IPS-15b (cell line): Measurements from ENCODE around the gene SHMT2.

ENCODE experiments used
- H3K27me3 ChIP-seq: one replicate; pipeline ENCODE4 v1.6.1; 2013; ENCODE audit warnings: low read length; ENCODE audit not compliant: control insufficient read depth, insufficient read depth
- H3K36me3 ChIP-seq: one replicate; pipeline ENCODE4 v1.6.1; 2013; ENCODE audit warnings: low read length; ENCODE audit not compliant: control insufficient read depth, insufficient read depth
- H3K4me1 ChIP-seq: one replicate; pipeline ENCODE4 v1.6.1; 2013; ENCODE audit warnings: mild to moderate bottlenecking, low read length; ENCODE audit not compliant: control insufficient read depth, insufficient read depth
- H3K4me3 ChIP-seq: one replicate; pipeline ENCODE4 v1.5.1; 2013; ENCODE audit warnings: low read depth, low read length
- H3K9ac ChIP-seq: one replicate; pipeline ENCODE4 v1.6.1; 2013; ENCODE audit warnings: low read depth, mild to moderate bottlenecking, low read length
- H3K9me3 ChIP-seq: one replicate; pipeline ENCODE4 v1.6.1; 2013; ENCODE audit warnings: mild to moderate bottlenecking, low read length; ENCODE audit not compliant: control insufficient read depth, insufficient read depth

Gene SHMT2

DNA sequence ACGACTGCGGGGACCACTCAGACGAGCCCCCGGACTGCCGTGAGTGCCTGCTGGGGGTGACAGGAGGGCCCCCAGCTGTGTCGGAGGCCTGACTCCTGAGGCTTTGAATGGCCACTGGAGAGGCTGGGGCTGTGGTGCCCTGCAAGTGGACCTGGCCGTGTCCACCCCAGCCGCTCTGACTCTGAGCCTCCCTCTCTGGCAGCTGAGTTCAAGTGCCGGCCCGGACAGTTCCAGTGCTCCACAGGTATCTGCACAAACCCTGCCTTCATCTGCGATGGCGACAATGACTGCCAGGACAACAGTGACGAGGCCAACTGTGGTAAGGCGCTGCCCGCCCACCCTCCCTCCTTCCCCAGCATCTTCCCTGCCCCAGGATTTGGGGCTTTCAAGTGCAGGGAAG is 29.0 kb upstream of the SHMT2 start:
- Histone ChIP-seq H3K4me1 (no peaks in the 10 kb centered on the region), H3K9ac (no peak overlapping the region), H3K9me3 (no peaks in the 10 kb centered on the region), H3K27me3 (no peaks in the 10 kb centered on the region), H3K36me3 (peaks cover 96% of the 10 kb centered on the region), H3K4me3 (no peak overlapping the region)

DNA sequence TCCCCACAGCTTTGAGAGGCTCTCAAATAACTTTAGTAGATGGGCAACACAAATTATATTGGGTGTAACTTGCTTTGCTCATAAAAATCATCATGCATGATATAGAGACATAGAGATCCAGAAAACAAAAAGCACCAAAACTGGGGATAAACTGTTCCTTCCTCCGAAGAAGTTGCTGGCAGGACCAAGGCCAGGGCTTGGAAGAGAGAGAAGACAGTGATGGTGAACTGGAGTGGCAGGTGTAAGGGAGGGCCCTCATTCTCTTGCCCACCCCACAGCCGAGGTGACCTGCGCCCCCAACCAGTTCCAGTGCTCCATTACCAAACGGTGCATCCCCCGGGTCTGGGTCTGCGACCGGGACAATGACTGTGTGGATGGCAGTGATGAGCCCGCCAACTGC is 28.3 kb upstream of the SHMT2 start:
- H3K9ac ChIP-seq = no peak overlapping the region
- no peaks in the 10 kb centered on the region for H3K9me3 ChIP-seq
- no peak overlapping the region for H3K4me3 ChIP-seq
- H3K4me1 ChIP-seq = no peaks in the 10 kb centered on the region
- no peaks in the 10 kb centered on the region for H3K27me3 ChIP-seq
- peaks cover 96% of the 10 kb centered on the region for H3K36me3 ChIP-seq

DNA sequence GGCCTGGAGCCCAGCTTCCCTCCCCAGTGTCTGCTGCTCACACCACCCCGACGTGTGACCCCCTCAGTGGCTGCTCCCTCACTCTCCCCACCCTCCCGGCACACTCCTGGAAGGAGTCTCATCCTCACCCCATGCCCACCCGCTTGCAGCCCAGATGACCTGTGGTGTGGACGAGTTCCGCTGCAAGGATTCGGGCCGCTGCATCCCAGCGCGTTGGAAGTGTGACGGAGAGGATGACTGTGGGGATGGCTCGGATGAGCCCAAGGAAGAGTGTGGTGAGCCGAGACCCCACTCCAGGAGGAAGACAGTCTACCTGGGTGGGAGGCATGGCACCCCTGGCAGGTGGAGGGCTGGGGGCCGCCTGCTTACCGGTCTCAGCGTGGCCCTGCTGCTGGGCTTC is 27.9 kb upstream of the SHMT2 start:
- peaks cover 96% of the 10 kb centered on the region for H3K36me3 ChIP-seq

DNA sequence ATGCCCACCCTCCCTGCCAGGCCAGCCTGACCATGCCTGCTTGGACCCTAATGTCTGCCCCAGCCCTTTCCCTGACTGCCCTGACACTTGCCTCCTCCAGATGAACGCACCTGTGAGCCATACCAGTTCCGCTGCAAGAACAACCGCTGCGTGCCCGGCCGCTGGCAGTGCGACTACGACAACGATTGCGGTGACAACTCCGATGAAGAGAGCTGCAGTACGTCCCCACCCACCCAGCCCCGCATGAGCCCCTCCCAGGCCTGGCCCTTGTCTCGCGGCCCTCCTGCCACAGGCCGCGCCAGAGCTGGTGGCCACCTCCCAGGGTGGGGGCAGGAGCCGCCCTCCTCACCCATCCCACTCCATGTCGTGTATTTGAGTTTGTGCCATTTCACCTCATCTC is 27.2 kb upstream of the SHMT2 start:
- Histone ChIP-seq H3K9me3 (no peaks in the 10 kb centered on the region), H3K4me3 (no peak overlapping the region), H3K36me3 (peaks cover 90% of the 10 kb centered on the region), H3K9ac (no peak overlapping the region), H3K27me3 (no peaks in the 10 kb centered on the region), H3K4me1 (no peaks in the 10 kb centered on the region)

More for the DNA sequence above, 27.9 kb upstream of the SHMT2 start:
- Histone ChIP-seq H3K4me3 (no peak overlapping the region), H3K9ac (no peak overlapping the region), H3K9me3 (no peaks in the 10 kb centered on the region), H3K27me3 (no peaks in the 10 kb centered on the region), H3K4me1 (no peaks in the 10 kb centered on the region)

DNA sequence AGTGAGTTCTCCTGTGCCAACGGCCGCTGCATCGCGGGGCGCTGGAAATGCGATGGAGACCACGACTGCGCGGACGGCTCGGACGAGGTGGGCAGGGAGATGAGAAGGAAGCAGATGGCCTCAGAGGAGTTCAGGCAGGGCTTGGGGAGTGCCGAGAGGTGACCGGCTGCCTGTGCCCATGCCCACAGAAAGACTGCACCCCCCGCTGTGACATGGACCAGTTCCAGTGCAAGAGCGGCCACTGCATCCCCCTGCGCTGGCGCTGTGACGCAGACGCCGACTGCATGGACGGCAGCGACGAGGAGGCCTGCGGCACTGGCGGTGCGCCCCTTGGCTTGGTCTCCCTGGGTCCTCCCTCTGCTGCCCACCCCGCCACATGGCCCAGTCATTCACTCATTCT is 26.3 kb upstream of the SHMT2 start:
- Histone ChIP-seq H3K36me3 (peaks cover 90% of the 10 kb centered on the region), H3K9ac (no peak overlapping the region)

DNA sequence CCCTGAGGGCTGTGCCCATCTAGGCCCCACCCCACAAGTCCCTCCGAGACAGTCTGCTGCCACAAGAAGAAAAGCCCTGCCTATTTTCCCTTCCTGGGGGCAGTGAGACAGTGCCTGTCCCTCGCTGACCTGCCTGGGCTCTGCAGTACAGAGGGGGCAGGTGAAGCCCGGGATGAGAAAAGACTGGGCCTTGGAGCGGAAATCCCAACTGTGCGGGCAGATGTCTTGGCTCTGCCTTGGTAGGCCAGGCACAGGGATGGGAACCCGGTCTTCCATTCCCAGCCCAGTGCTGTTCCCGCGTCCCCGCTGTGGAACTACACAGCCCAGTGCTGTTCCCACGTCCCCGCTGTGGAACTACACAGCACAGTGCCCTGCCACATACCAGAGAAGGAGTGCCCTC is 25.7 kb upstream of the SHMT2 start:
- Histone ChIP-seq H3K36me3 (peaks cover 89% of the 10 kb centered on the region), H3K9me3 (no peaks in the 10 kb centered on the region), H3K27me3 (no peaks in the 10 kb centered on the region), H3K4me1 (no peaks in the 10 kb centered on the region), H3K4me3 (no peak overlapping the region), H3K9ac (no peak overlapping the region)

More for the DNA sequence above, 26.3 kb upstream of the SHMT2 start:
- Histone ChIP-seq H3K9me3 (no peaks in the 10 kb centered on the region), H3K4me3 (no peak overlapping the region), H3K4me1 (no peaks in the 10 kb centered on the region), H3K27me3 (no peaks in the 10 kb centered on the region)

DNA sequence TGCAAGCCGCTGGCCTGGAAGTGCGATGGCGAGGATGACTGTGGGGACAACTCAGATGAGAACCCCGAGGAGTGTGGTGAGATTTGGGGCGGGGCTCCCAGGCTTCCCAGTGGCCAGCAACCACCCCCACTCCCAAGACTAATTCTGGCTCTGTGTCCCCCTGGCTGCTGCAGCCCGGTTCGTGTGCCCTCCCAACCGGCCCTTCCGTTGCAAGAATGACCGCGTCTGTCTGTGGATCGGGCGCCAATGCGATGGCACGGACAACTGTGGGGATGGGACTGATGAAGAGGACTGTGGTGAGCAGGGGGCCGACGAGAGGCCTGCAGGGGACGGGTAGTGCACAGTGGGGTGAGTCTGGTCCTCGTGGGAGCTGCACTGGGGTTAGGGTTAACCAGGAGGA is 25.1 kb upstream of the SHMT2 start:
- Histone ChIP-seq H3K4me1 (no peaks in the 10 kb centered on the region), H3K9me3 (no peaks in the 10 kb centered on the region), H3K27me3 (no peaks in the 10 kb centered on the region), H3K9ac (no peak overlapping the region), H3K4me3 (no peak overlapping the region), H3K36me3 (peaks cover 89% of the 10 kb centered on the region)

DNA sequence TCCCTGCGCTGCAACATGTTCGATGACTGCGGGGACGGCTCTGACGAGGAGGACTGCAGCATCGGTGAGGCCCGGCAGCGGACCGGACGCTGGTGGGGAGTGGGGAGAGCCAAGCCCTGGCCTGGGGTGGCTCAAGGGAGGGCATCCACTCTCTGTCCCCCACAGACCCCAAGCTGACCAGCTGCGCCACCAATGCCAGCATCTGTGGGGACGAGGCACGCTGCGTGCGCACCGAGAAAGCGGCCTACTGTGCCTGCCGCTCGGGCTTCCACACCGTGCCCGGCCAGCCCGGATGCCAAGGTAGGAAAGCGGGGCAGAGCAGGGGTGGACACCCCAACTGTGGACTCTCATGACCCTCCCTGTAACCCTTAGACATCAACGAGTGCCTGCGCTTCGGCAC is 24.3 kb upstream of the SHMT2 start:
- H3K4me1 ChIP-seq = no peaks in the 10 kb centered on the region
- no peak overlapping the region for H3K9ac ChIP-seq
- H3K9me3 ChIP-seq = no peaks in the 10 kb centered on the region
- no peak overlapping the region for H3K4me3 ChIP-seq
- peaks cover 90% of the 10 kb centered on the region for H3K36me3 ChIP-seq
- H3K27me3 ChIP-seq = no peaks in the 10 kb centered on the region

DNA sequence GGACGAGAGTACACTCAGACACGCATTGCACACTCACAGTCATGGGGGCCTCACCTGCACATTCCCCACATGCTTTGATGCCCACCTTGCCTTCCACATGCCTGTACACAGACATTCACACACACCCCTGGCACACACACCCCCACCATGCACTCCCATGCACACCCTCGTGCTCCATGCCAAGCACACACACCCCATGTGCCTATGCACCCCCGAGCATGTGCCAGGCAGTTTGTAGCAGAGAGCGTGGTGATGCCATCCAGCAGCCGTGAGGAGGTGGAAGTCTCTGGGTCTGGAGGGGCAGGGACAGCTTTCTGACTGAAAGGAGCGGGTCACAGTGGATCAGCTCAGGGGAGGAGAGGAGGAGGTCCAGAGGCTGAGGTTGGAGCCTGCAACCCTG is 23.6 kb upstream of the SHMT2 start:
- Histone ChIP-seq H3K4me3 (no peak overlapping the region), H3K9me3 (no peaks in the 10 kb centered on the region), H3K9ac (no peak overlapping the region), H3K4me1 (no peaks in the 10 kb centered on the region), H3K36me3 (peaks cover 91% of the 10 kb centered on the region), H3K27me3 (no peaks in the 10 kb centered on the region)

DNA sequence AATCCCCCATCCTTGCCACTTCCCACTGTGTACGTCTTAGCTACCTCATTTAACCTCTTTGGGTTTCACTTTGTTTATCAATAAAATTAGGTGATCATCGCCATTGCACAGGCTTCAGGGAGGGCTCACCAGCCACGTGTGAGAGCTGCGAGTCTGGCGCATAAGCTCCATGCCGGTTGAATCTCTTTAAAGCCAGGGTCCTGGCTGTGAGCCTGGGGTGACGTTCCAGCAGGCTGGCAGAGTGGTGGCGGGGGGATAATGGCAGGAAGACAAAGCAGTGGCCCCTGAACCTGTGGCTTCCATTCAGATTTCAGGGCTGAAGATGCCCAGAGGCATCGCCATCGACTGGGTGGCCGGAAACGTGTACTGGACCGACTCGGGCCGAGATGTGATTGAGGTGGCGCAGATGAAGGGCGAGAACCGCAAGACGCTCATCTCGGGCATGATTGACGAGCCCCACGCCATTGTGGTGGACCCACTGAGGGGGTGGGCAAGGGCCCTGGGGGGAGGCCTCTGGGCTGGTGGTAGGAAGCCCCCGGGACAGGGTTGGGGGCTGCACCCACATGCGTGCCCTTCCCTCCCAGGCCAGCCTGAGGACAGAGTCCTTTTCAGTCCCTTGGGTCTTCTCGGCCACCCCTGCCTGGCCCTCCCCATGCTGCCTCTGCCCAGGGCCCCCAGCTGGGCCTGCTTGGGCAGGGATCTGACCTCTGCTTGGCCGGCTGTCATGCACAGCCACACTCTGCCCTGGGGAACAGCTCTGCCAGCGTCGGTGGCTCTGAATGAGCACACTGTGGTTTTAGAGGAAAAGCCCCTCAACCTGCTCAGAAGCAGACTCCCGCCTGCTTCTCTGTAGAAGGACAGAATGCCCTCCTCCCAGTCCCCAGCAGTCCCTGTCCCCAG is 21.5 kb upstream of the SHMT2 start:
- Histone ChIP-seq H3K4me3 (no peak overlapping the region), H3K27me3 (no peaks in the 10 kb centered on the region), H3K9me3 (no peaks in the 10 kb centered on the region), H3K36me3 (peaks cover 89% of the 10 kb centered on the region), H3K4me1 (no peaks in the 10 kb centered on the region), H3K9ac (no peak overlapping the region)

DNA sequence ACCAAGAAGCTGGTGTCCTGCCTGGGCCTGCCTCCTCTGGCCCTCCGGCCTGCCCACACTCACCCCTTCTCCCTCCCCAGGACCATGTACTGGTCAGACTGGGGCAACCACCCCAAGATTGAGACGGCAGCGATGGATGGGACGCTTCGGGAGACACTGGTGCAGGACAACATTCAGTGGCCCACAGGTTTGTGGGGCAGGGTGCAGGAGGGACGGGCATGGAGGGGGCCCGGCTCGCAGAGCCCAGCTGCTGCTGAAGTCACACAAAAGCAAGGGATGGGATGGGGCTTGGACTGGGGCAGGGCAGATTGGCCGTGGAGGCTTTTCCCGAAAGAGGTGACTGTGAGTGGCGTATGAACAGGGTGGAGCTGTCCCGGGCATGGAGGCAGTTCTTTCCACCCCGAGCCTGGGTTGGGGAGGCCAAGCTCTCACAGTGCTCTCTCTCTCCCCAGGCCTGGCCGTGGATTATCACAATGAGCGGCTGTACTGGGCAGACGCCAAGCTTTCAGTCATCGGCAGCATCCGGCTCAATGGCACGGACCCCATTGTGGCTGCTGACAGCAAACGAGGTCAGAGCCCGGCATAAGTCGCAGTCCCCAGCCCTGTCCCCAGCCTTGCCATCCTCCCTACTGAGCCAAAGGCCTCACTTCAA is 20.8 kb upstream of the SHMT2 start:
- H3K36me3 ChIP-seq = peaks cover 81% of the 10 kb centered on the region
- no peaks in the 10 kb centered on the region for H3K9me3 ChIP-seq
- peaks cover 4% of the 10 kb centered on the region for H3K4me1 ChIP-seq
- H3K27me3 ChIP-seq = peaks cover 4% of the 10 kb centered on the region
- no peak overlapping the region for H3K9ac ChIP-seq
- no peak overlapping the region for H3K4me3 ChIP-seq

DNA sequence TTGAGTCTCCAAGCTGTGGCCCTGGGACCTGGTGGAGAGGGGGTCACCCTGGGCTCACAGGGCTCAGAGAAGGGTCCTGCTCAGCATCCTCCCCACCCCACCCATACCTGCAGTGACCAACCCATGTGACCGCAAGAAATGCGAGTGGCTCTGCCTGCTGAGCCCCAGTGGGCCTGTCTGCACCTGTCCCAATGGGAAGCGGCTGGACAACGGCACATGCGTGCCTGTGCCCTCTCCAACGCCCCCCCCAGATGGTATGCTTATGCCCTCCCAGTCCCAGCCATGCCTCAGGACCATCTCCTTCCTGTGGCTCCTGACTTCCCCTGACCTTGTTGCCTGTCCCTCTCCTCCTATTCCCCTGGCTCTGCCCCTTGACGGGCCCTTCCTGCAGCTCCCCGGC is 19.6 kb upstream of the SHMT2 start:
- Histone ChIP-seq H3K4me3 (no peak overlapping the region), H3K4me1 (peaks cover 9% of the 10 kb centered on the region), H3K9ac (no peak overlapping the region), H3K9me3 (no peaks in the 10 kb centered on the region), H3K27me3 (peaks cover 14% of the 10 kb centered on the region), H3K36me3 (peaks cover 70% of the 10 kb centered on the region)
